ENCODE data around the gene ARHGAP28.

DNA sequence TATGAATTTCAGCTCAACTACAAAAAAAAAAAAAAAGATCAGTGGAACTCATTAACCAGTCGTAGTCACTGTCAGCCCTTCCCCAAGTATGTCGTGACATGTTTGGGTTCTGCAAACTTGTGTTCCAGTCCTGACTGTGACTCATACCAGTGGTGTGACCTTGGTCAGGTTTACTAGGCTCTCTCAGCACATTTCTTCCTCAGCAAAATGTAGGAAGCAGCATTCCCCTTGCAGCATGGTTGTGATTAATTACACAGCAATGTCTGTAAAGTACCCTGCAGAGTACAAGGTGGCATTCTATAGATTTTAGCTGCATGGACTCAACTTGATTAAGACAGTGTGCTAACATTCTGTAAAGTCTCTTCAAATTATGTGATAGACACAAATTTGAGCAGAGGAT lies 231.1 kb downstream of the ARHGAP28 start:
- no peak for TF ChIP-seq SIN3A (IDR thresholded peaks at IDR 0.05; ENCODE audit: borderline replicate concordance, insufficient read depth, low read depth, low read length)
- TF ChIP-seq CTCF (IDR thresholded peaks at IDR 0.05), result no peak
- TF ChIP-seq REST (IDR thresholded peaks at IDR 0.05; ENCODE audit: insufficient read depth in 1 of 2, low read depth in 2 of 2, low read length in 1 of 2), result no peak
